HG03439 (cell line): ENCODE data around the gene CHST8.
"Not testable (repeated sequence)": the region's sequence is repeated elsewhere in the genome, so short reads cannot be mapped to it uniquely, and the experiment has no call there.

Experiments
- ATAC-seq: cut with Tn5 transposase; IDR thresholded peaks from one replicate; pipeline ENCODE4 v1.9.1; 2021; ENCODE audit warnings: mild to moderate bottlenecking, moderate library complexity; ENCODE audit not compliant: unreplicated experiment

Gene CHST8

DNA sequence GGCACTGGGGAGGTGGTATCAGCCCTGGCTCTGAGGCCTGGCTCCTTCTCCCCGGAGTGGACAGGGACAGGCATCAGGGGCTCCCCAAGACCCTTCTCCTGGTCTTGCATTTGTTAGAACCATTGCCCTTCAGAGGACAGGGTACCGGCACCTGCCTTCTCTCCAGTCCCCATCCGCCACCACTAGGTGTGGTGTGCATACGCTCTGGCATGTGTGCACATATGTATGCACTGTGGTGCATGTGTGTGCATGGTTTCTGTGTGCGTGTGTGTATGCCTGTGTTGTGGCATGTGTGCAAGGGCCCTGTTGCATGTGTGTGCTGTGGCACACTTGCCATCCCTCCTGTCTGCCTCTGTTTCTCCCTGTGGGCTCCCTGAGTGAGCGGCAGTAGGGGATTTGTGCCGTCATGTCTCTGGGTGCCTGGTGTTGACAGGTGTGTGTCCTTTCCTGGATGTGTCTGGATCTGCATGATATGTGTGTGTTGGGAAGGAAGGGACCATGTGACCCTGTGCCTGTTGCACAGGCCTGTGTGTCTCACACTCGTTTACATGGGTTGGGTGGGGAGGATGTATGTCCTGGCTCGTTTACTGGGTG, 184.2 kb downstream of the CHST8 start:
- ATAC-seq = no peak

DNA sequence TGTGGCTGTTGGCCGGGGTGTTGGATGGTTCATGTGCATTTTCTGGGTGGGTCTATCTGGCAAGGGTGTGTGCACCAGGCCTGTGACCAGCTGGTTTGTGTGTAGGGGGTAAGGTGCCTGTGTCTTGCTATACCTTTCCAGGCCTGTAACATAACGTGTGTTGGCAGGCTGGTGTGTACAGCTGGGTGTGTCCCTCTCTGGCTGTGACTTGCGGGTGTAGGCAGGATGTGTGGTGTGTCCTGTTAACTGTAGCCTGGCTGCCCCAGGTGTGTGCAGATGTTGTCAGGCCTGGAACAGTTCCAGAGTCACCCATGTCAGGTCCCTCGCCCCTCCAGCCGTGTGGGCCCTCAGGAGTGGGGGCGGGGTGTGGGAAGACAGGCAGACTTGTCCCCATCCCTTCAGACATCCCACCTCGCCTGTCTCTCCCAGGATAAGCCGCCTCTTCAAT, 184.7 kb downstream of the CHST8 start:
- no peak for ATAC-seq

DNA sequence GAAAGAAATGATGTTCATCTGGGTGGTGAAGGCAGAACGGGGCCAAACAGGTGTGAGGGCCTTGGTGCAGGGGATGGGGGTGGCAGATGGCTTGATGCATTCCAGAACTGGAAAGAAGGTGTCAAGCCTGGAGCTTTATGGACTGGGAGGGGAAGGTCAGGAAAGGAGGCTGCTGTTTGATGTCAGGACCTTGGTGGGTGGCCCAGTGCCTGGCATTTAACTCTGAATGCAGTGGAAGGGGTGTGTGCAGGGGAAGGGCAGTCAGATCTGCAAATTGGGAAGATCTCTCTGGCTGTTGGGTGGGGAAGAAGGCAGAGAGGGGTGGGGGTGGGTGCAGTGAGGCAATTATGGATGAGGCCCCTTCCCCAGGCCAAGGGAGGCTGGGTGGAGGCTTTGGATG, 186.6 kb downstream of the CHST8 start:
- ATAC-seq = no peak

DNA sequence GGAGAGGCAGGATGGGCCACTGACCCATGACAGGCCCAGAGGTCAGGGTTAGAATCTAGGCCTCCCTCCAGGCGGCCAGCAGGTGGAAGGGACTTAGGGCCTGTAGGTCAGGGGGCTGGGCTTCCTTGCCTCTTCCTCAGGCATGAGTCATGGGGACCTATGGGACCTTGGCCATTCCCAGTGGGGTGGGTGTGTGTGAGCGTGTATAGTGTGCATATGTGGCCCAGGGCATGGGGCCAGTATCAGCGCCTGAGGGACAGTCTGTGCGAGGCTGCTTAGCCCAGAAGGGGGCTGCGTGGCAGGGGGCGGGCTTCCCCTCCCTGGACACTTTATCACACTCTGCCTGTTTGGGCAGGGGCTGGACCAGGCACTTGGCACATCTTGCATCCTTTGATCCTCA, 188.2 kb downstream of the CHST8 start:
- no peak for ATAC-seq

DNA sequence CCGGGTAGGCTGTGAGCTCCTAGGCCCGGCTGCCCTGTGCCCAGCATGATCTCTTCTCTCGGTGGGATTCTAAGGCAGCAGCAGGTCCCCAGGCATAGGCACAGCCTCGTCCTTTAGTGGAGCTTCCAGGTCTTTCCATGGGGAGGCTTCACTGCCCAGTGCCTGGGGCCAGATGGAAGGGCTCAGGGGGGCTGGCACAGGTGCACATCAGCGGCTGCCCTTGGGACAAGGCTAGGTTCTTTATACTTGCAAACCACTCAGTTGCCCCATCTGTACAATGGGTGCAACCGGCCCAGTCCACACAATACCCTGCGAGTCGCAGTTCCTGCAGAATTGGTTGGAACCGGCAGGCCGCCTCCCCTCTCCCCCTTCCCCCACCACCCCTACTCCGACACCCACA, 189.1 kb downstream of the CHST8 start:
- no peak for ATAC-seq

DNA sequence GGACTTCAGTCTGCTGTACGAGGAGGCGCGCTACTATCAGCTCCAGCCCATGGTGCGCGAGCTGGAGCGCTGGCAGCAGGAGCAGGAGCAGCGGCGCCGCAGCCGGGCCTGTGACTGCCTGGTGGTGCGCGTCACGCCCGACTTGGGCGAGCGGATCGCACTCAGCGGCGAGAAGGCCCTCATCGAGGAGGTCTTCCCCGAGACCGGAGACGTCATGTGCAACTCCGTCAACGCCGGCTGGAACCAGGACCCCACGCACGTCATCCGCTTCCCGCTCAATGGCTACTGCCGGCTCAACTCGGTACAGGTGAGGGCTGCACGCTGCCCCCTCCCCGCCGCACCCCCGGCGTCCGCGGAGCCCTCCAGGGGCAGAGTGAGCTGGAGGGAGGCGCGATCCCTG, 189.5 kb downstream of the CHST8 start:
- no peak for ATAC-seq

DNA sequence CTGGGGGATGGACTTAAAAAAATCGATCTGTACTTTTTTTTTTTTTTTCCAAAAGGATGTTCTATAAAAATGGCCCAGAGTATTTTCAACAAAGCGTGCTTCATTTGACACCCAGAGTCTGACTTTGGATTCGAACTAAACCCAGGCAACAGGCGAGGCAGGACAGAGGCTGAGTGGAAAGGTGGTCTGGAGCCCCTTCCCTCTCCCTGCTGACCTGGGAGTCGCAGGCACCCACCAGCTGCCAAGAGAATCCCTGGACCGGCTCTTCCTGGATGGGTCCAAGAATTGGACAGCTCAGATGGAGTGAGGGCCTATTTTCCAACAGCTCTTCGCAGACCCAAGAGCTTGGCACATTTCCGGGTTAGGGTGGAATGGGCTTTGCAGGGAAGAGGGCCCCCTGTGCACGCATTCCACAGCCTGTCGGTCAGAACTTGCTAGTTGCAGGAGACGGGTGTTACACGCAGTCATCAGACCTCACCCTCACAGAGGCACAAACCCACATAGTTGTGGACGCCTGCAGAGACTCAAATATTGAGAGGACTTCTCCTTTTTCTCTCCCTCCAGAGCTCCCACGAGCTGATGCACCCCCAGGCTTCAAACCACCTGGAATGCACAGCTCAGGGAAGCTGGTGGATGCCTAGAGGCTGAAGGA, 190.1 kb downstream of the CHST8 start:
- ATAC-seq = no peak

DNA sequence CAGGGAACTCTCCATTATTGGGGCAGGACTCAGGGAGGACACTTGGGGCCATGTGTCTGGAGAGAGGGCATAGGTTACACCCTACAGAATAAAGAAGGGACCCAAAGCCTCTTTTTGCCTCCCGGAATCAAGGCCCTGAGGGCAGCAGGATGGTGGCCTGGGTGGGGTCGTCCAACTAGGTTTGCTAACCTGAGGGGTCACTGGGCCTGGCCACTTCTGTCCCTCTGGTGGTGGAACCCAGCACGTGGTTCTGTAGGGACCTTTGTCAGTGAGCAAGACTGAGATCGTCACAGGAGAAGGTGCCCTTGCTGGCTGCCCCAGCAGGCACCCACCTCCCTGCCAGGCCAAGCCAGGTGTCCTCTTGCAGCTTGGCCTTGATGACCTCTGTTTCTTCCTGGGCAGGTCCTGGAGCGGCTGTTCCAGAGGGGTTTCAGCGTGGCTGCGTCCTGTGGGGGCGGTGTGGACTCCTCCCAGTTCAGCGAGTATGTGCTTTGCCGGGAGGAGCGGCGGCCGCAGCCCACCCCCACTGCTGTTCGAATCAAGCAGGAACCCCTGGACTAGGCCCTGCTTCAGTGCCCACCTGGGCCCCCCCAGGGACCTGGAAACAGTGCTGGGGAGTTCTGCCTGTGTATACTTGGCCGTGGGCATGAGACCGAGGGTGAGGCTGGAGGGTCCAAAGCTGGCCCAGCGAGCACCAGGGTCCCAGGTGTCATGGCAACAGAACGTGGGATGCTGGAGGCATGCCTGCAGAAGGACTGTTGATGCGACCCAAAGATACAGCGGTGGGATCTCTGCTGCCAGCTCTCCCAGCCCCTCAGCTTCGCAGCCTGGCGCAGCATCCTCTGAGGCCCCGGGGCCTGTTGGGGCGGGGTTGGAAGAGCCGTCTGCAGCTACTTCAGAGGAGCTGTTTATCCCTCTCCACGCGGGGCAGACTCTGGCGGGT, 190.9 kb downstream of the CHST8 start:
- no peak for ATAC-seq

DNA sequence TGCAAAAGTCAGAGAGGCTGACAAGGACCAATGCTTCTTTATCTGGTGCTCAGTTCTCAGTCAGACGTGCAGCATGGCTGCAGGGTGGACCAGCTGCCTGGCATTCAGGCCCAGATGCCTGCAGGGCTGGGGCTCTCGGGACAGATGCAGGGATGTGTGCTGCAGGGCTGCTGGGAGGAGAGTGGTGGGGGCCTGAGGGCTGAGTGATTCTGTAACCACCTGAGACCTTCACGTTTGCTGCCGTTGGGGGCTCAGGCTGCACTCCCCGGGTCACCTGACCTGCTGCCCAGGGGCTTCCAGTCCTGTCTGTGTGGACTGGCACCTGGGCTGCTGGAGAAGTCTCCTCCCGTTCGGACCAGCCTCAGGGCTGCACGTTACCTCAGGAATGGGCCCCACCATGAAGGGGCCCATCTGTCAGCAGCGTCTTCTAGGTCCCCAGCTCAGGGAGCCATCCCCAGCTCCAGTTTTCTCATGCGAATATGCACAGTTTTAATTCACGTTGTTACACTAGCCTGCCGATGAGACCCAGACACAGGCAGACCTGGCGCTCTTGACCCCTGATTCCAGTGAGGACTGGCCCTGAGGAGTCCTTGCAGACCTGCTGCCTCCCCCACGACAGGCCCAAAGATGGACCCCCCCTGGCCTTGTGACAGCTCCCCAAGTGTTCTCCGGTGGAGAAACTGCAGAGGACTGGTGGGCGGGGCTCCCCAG, 191.8 kb downstream of the CHST8 start:
- ATAC-seq = no peak

DNA sequence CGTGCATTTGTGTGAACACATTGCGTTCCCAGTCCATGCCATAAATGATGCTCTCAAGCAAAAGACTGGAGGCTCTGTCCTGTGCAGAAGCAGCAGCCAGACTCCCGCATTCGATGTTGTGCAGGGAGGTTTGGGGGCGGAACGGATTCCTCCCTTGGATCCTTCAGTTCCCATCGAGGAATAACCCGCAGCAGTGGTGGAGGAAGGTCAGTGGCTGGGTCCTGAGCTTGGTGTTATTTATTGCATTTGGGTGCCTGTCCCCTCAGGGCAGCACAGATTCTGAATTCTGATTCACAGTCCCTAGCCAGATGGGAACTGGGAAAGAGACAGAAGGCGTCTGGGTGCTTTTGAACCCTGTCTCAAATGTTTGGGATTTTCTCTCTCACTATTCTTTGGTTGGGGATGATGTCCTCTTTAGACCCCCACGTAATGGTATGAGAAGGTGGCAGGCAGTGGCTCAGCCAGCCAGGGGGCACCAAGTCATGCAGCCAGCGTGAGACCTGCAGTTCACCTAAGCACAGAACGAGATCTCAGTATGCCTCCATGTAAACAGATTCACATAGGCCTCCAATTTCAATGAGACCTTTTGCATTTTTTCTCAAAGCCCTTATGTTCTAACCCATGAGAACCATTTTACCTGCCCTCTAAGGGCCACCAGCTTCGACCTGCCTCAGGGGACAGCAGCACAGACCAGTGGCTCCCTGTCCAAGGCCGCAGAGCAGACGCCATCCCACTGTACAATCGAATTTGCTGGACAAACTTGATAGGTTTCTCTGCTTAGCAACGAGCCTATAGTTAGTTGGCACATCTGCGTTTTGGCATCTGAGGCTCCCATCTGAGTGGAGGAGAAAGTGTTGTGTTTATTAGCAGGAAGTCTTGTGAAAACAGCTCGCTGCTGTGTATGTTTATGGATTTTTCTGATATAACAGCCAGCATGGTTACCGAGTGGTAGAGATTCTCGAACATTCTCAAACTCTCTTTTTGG, 192.7 kb downstream of the CHST8 start:
- no peak for ATAC-seq

DNA sequence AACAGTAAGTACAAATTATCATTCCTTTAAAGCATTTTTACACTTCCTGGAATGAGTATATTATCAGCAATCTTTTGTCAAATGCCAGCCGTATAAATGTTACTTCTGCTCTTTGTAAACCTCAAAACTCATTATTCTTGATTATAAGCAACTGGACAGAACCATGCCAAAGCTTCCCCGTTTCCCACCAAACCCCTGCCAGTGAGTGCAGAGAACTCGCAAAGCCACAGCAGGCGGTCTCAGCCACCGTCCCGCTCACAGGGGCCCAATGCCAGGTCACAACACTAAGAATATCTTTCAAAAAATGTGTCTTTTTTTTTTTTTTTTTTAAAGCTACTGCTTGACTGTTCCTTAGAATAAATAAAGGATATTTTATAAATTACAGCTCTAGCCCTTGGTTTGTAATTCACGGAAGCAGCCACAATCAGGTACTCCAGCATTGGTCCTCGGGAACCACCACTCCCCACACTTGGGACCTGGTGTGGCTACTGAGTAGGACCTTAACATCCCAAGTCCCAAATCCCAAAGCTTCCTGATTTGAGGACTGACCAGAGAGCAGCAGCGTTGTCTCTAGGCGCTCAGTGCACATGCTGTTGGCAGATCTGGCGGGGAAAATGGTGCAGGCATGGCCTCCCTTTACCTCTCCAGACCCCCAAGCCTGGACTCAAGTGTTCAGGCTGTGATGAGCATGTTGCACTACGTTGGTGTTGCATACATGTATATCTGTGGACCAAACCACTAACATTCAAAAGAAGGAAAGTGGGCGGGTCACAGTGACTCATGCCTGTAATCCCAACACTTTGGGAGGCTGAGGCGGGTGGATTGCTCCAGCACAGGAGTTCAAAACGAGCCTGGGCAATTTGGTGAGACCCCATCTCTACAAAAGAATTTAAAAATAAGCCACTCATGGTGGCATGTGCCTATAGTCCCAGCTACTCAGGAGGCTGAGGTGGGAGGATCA, 193.9 kb downstream of the CHST8 start:
- no peak for ATAC-seq

DNA sequence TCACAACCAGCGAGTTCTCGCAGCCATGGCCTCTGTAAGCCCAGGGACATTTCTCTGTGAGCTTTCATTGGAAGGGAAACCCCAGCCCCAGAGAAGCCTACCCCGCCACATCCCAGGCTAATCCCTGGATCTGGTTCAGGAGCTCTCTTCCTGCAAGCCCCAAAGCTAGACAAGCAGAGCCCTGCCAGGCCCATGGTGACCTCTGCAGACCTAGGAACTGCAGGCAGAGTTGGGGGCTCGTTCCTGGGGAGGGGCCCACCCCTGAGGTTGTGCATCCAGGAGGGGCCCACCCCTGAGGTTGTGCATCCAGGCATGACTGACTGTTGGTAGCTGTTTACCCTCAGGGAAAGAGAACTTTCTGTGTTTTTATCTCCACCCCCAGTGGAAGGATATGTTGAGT, 196.7 kb downstream of the CHST8 start:
- no peak for ATAC-seq

DNA sequence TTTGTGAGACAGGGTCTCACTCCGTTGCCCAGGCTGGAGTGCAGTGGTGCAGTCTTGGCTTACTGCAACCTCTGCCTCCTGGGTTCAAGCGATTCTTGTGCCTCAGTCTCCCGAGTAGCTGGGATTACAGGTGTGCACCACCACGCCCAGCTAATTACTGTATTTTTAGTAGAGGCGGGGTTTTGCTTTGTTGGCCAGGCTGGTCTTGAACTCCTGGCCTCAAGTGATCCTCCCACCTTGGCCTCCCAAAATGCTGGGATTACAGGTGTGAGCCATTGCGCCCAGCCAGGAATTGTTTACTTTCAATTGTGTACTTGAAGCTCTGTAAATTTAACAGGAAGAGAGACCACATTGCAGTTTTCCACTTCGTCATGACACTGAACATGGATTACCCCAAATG, 197.3 kb downstream of the CHST8 start:
- not testable (repeated sequence) for ATAC-seq

DNA sequence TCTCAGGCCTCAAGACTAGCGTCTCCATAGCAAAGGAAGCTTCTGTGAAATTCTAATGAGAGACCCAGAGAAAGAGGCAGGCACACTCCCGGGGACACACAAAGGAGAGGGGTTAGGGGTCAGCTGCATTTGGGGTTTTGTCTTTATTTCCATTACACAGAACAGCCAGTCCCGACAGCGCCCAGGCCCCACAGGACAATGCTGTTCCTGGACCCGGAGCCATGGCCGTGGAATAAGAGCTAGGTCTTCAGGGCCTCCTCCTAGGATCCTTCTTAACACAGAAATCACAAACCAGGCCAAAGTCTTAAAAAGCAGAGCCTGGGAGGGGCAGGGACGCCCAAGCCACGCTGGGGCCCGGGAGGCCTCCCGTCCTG, 197.7 kb downstream of the CHST8 start:
- ATAC-seq = no peak

DNA sequence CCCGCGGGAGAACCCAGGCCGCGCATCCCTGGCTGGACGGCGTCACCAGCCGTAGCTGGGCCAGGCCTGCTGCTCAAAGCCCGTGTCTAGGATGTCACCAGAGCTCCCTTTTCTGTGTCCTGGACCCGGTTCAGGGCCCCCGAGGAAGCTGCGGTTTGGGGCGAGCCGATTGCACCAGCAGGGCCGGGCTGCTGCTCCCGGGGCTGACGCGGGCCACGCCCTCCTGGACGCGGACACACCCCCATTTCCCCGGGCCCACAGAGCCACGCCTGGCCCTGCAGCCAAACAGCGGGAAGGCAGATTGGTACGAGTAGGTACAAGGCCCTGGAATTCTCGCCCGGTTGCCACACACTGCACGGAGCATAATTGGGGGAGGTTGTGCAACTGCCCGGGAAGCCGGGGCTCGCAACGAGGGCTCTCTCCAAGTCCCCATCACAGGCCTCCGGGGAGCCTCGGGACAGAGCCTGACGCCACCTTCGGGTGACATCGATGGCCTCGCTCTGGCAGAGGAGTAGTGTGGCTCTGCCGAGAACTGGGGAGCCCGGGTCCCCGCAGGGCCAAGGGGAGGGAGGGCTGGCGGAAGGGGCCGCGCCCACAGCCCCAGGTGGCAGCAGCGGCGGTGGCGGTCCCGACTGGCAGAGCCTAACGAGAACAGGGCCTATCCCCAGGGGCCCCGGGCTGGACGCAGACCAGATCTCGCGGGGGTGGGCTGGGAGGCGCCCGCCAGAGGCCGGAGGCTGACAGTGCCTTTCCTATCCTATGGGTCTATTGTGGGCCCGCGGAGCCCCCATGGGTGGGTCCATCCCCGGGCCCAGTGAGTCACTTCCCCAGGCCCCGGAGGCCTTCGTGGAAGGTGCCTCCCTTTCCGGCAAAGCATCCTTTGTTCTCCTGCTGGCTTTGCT, 198.4 kb downstream of the CHST8 start:
- ATAC-seq = no peak

DNA sequence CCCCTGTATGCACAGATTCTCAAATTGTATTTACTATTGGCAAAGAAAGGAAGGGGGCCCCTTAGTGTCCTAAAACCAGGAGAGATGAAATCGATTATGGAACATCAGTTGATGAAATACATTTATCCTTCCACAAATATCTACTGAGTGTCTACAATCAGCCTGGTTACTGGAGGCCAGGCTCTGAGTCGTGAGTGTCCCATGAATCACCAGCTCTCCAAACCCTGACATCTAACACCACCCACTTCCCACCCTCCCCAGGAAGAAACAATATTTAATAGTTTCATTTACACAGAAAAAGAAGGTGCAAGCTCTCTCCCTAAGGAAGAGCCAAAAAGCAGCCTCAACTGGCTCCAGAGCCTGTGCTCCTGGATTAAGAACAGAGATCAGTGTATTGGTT, 200.1 kb downstream of the CHST8 start:
- no peak for ATAC-seq
